GM18502 (cell line): ENCODE data around the gene KIF4B.

Experiments used
- ATAC-seq: cut with Tn5 transposase; IDR thresholded peaks from one replicate; pipeline ENCODE4 v1.9.1; 2021; ENCODE audit warnings: mild to moderate bottlenecking; ENCODE audit not compliant: unreplicated experiment, poor library complexity

KIF4B gene

GRCh38 chr5:155052532-155052931, 39.0 kb downstream of the KIF4B start:
- peak; percentile 60 for ATAC-seq

DNA sequence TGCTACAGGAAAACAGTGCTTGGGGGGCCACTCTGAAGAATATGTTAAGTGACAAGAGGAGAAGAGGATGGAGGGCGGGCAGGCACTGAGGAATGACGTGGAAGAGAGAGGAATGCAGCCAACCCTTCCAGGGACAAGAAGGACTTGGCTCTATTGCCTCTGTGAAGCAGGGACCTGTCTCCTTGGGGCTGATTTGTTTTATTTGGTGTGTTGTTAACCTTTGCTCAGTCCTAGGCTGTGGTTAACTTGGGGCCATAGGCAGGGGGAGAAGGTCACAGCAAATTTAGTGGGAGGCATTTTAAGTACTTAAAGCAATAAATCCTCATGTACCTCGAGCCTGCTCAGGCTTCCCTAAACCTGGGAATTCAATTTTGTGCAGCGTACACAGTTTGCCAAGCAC, 39.9 kb downstream of the KIF4B start:
- ATAC-seq: no peak

- ATAC-seq: no peak
These were observed 43.2 kb downstream of the KIF4B start for GRCh38 chr5:155056644-155057269.

GRCh38 chr5:155057626-155058025, 44.1 kb downstream of the KIF4B start:
- ATAC-seq: no peak

- ATAC-seq: no peak
These were observed 51.0 kb downstream of the KIF4B start for GRCh38 chr5:155064580-155064979.

- ATAC-seq: no peak
These were observed 53.5 kb downstream of the KIF4B start for GRCh38 chr5:155066886-155067595.
